ENCODE measurements around the gene NOX3. TPM values are rescaled to one million over a fixed set of nuclear protein-coding genes. Genes with fewer than 3 reads are reported as not detected.

Gene NOX3
- total and polyA plus RNA-seq, 10 of the 15 experiments (the other 5 are each of a cell fraction or from before 2014, with no cell fraction given): not detected

DNA sequence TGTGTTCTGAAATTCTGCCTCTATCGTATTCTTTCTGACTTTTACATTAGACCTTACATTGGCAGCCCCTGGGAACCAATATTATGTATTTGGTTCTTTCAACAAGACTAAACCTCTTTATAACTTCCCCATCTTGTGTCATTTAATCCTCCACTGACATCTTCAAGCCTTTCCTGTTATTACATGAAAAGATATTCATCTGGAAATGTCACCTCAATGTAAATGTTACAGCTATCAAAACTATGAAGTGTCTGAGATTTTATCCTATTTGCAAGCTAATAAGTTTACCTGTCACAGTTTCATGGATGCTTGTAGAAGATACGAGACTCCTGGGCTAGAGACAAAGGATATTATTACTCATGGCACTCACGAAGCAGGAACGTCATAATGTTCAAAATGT is 43.9 kb upstream of the NOX3 start (continued):
- TF ChIP-seq, protein P1, sequence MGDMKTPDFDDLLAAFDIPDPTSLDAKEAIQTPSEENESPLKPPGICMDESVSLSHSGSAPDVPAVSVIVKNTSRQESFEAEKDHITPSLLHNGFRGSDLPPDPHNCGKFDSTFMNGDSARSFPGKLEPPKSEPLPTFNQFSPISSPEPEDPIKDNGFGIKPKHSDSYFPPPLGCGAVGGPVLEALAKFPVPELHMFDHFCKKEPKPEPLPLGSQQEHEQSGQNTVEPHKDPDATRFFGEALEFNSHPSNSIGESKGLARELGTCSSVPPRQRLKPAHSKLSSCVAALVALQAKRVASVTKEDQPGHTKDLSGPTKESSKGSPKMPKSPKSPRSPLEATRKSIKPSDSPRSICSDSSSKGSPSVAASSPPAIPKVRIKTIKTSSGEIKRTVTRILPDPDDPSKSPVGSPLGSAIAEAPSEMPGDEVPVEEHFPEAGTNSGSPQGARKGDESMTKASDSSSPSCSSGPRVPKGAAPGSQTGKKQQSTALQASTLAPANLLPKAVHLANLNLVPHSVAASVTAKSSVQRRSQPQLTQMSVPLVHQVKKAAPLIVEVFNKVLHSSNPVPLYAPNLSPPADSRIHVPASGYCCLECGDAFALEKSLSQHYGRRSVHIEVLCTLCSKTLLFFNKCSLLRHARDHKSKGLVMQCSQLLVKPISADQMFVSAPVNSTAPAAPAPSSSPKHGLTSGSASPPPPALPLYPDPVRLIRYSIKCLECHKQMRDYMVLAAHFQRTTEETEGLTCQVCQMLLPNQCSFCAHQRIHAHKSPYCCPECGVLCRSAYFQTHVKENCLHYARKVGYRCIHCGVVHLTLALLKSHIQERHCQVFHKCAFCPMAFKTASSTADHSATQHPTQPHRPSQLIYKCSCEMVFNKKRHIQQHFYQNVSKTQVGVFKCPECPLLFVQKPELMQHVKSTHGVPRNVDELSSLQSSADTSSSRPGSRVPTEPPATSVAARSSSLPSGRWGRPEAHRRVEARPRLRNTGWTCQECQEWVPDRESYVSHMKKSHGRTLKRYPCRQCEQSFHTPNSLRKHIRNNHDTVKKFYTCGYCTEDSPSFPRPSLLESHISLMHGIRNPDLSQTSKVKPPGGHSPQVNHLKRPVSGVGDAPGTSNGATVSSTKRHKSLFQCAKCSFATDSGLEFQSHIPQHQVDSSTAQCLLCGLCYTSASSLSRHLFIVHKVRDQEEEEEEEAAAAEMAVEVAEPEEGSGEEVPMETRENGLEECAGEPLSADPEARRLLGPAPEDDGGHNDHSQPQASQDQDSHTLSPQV (IDR thresholded peaks at IDR 0.05): no peak
- TF ChIP-seq, protein P2, sequence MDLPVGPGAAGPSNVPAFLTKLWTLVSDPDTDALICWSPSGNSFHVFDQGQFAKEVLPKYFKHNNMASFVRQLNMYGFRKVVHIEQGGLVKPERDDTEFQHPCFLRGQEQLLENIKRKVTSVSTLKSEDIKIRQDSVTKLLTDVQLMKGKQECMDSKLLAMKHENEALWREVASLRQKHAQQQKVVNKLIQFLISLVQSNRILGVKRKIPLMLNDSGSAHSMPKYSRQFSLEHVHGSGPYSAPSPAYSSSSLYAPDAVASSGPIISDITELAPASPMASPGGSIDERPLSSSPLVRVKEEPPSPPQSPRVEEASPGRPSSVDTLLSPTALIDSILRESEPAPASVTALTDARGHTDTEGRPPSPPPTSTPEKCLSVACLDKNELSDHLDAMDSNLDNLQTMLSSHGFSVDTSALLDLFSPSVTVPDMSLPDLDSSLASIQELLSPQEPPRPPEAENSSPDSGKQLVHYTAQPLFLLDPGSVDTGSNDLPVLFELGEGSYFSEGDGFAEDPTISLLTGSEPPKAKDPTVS (IDR thresholded peaks at IDR 0.05; ENCODE audit: low read depth, low read length): no peak

DNA sequence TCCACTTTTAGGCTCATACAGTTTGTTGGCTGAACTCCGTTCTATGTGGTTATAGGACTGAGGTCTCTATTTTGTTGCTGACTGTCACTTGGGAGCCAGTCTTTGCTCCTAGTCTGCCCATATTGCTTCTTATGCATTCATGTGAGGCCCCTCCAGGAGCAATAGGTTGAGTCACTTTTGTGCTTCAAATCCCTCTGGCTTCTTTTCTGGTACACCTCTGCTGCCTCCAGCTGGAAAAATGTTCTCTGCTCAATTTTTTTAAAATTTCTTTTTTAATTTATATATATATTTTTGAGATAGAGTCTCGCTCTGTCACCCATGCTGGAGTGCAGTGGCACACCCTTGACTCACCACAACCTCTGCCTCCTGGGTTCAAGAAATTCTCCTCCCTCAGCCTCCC is 42.7 kb upstream of the NOX3 start:
- Histone ChIP-seq H3K4me1 (ENCODE audit: control insufficient read depth, insufficient read depth, low read length) (peaks cover 5% of the 10 kb centered on the region; the same call in 1 of the 2 replicates), H2AFZ (ENCODE audit: control insufficient read depth, low read depth, low read length) (no peak overlapping the region), H3K4me3 (no peak overlapping the region), H3K9me3 (replicated peaks; ENCODE audit: control insufficient read depth, insufficient read depth, low read length) (no peaks in the 10 kb centered on the region), H3K79me2 (ENCODE audit: control insufficient read depth, insufficient read depth, low read length) (no peaks in the 10 kb centered on the region), H3K27ac (ENCODE audit: control insufficient read depth, insufficient read depth) (no peak overlapping the region), H4K20me1 (ENCODE audit: control insufficient read depth, insufficient read depth) (no peaks in the 10 kb centered on the region), H3K4me2 (ENCODE audit: control insufficient read depth, insufficient read depth) (no peak overlapping the region), H3K27me3 (replicated peaks in 1 of 2; ENCODE audit: control insufficient read depth in 2 of 2, insufficient read depth in 2 of 2, low read length in 1 of 2) (no peaks in the 10 kb centered on the region), H3K36me3 (ENCODE audit: control insufficient read depth in 2 of 2, insufficient read depth in 2 of 2, low read length in 1 of 2) (no peaks in the 10 kb centered on the region), H3K9ac (ENCODE audit: control insufficient read depth, insufficient read depth, low read length) (no peak overlapping the region)
- no peak for TF ChIP-seq MYB (IDR thresholded peaks at IDR 0.05; ENCODE audit: borderline replicate concordance, low read depth, low read length)
- TF ChIP-seq RAD21 (IDR thresholded peaks at IDR 0.05; ENCODE audit: insufficient read depth, low read depth, low read length): peak; percentile 49
- 0 out of 2 replicates have a peak, but pooled peaks have one; percentile 21 for TF ChIP-seq SMC3 (IDR thresholded peaks at IDR 0.05; ENCODE audit: borderline replicate concordance, low read length)
- DNase-seq (ENCODE audit: low read depth, low spot score) (no peak), ATAC-seq (no peak), FAIRE-seq (no peak)
- ChIA-PET POLR2A (no interaction called here), SMC1A (ENCODE audit: uncharacterized antibody, unreplicated experiment) (interaction anchor here (0.5 to 3.3 kb wide), 6 partner anchors 9 to 318 kb away, joined by 3 to 12 read pairs (median 4); no protein-coding TSS in a partner anchor), CTCF (interaction anchor here (1.1 to 1.7 kb wide), 3 partner anchors 117 to 171 kb away, joined by 3 to 8 read pairs (median 3); no protein-coding TSS in a partner anchor), RAD21 (ENCODE audit: unreplicated experiment) (no interaction called here)
- intact Hi-C loops (cut with micrococcal nuclease; ENCODE audit: unreplicated experiment): no loop called here
- BruUV-seq (replicated peaks): no TSS peak
- WGBS (ENCODE audit: insufficient coverage, insufficient replicate concordance, low lambda C conversion rate, missing lambda C conversion rate): 100% methylated on average over 2 of the region's 2 CpGs
- in situ Hi-C loops (cut with MboI): no loop called here
